GM12878 (cell line): ENCODE measurements around the gene ARSI. TPM values are rescaled to one million over a fixed set of nuclear protein-coding genes. Genes with fewer than 3 reads are reported as not detected.

Source experiments
- ATAC-seq: fragments of 200-7000 bp; cut with Tn5 transposase; 3 replicates; pipeline ENCODE4 v1.9.1; 2020; ENCODE audit warnings: mild to moderate bottlenecking, moderate library complexity
- BruUV-seq: library from RNA; stranded (reverse); fragments of 400-500 nt; replicated peaks from 2 replicates; lab custom pipeline; 2021; lab: Mats Ljungman, UMichigan
- CTCF ChIA-PET: fragments of 300-600 bp; sonication (Branson Sonifier 250); formaldehyde crosslinking; extraction: SDS; loops from one replicate; lab custom pipeline; 2021; ENCODE audit warnings: inconsistent platforms; lab: Yijun Ruan, JAX
- POLR2A ChIA-PET: fragments of 350-600 bp; formaldehyde crosslinking; extraction: SDS; loops from one replicate; lab custom pipeline; 2021; ENCODE audit warnings: inconsistent platforms; lab: Charles Lee
- RAD21 ChIA-PET: fragments of 300-600 bp; sonication (Branson Sonifier 250); formaldehyde crosslinking; loops from one replicate; lab custom pipeline; 2023; ENCODE audit warnings: antibody characterized with exemption; ENCODE audit not compliant: unreplicated experiment; lab: Charles Lee
- SMC1A ChIA-PET: fragments of 300-600 bp; sonication (Branson Sonifier 250); formaldehyde crosslinking; loops from one replicate; lab custom pipeline; 2023; ENCODE audit not compliant: unreplicated experiment, uncharacterized antibody; lab: Charles Lee
- DNase-seq: peaks from one replicate; pipeline ENCODE4 v3.0.0-alpha.2; 2011; ENCODE audit warnings: low read depth, low spot score
- FAIRE-seq: peaks from 3 replicates; lab custom pipeline; 2011; peaks lifted over from hg19 to GRCh38; lab: Jason Lieb, UNC
- H2AFZ ChIP-seq: 2 replicates; pipeline ENCODE4 v1.6.0; 2011; ENCODE audit warnings: low read depth, low read length, control low read depth; ENCODE audit not compliant: control insufficient read depth
- H3K27ac ChIP-seq: 2 replicates; pipeline ENCODE4 v1.5.1; 2011; ENCODE audit warnings: control low read depth; ENCODE audit not compliant: control insufficient read depth, insufficient read depth
- H3K27me3 ChIP-seq, 2 experiments: replicated peaks in 1 of 2; 2 replicates each; pipeline versions ENCODE4 v1.6.0 to v1.6.1; 2011; ENCODE audit warnings: low read length in 1 of 2; ENCODE audit not compliant: control insufficient read depth in 2 of 2, insufficient read depth in 2 of 2
- H3K36me3 ChIP-seq, 2 experiments: 2 replicates each; pipeline ENCODE4 v1.5.1; 2011; ENCODE audit warnings: low read length in 1 of 2; ENCODE audit not compliant: control insufficient read depth in 2 of 2, insufficient read depth in 2 of 2
- H3K4me1 ChIP-seq: 2 replicates; pipeline ENCODE4 v1.6.1; 2011; ENCODE audit warnings: mild to moderate bottlenecking, low read length, moderate library complexity, mixed read lengths; ENCODE audit not compliant: control insufficient read depth, insufficient read depth
- H3K4me2 ChIP-seq: 2 replicates; pipeline ENCODE4 v1.6.0; 2011; ENCODE audit warnings: control low read depth; ENCODE audit not compliant: control insufficient read depth, insufficient read depth
- H3K4me3 ChIP-seq: fragments of 200-600 bp; sonication (generic); 2 replicates; pipeline ENCODE4 v1.5.1; 2016
- H3K79me2 ChIP-seq: 2 replicates; pipeline ENCODE4 v1.6.0; 2011; ENCODE audit warnings: low read length; ENCODE audit not compliant: control insufficient read depth, insufficient read depth
- H3K9ac ChIP-seq: 2 replicates; pipeline ENCODE4 v1.8.0; 2011; ENCODE audit warnings: low read length, control low read depth, mixed read lengths; ENCODE audit not compliant: control insufficient read depth, insufficient read depth
- H3K9me3 ChIP-seq: replicated peaks from 3 replicates; pipeline ENCODE4 v1.5.1; 2011; ENCODE audit warnings: mild to moderate bottlenecking, low read length; ENCODE audit not compliant: control insufficient read depth, insufficient read depth
- H4K20me1 ChIP-seq: 2 replicates; pipeline ENCODE4 v1.6.0; 2011; ENCODE audit not compliant: control insufficient read depth, insufficient read depth
- BCL3 ChIP-seq: IDR thresholded peaks from 2 replicates; pipeline ENCODE4 v1.6.1; 2011; ENCODE audit warnings: borderline replicate concordance, low read depth, mild to moderate bottlenecking, moderate library complexity, low read length; ENCODE audit not compliant: insufficient read depth, poor library complexity, severe bottlenecking
- CBX3 ChIP-seq: fragments of 200-600 bp; sonication (generic); IDR thresholded peaks from 2 replicates; pipeline ENCODE4 v1.6.1; 2016; ENCODE audit warnings: low read depth, borderline replicate concordance
- CBX5 ChIP-seq: sonication (generic); IDR thresholded peaks from 2 replicates; pipeline ENCODE4 v1.6.1; 2016; ENCODE audit warnings: low read depth, moderate library complexity, mild to moderate bottlenecking, inconsistent platforms
- EP300 ChIP-seq, 2 experiments: fragments of 150-350 bp in 1 of 2; IDR thresholded peaks; 2 replicates each; pipeline ENCODE4 v1.6.1; 2011 to 2012; ENCODE audit warnings: low read depth in 2 of 2, low read length in 2 of 2, borderline replicate concordance in 1 of 2, improper control_type of control experiment in 1 of 2, inconsistent platforms in 1 of 2; ENCODE audit not compliant: control insufficient read depth in 1 of 2
- MEF2B ChIP-seq: fragments of 450-650 bp; IDR thresholded peaks from 2 replicates; pipeline ENCODE4 v1.6.1; 2018; ENCODE audit warnings: mild to moderate bottlenecking, moderate library complexity; ENCODE audit not compliant: partially characterized antibody, poor library complexity, severe bottlenecking
- POLR2AphosphoS2 ChIP-seq: IDR thresholded peaks from 2 replicates; pipeline ENCODE4 v1.6.1; 2011; ENCODE audit warnings: low read depth, mild to moderate bottlenecking, low read length, improper control_type of control experiment, moderate library complexity
- RAD51 ChIP-seq: fragments of 450-650 bp; IDR thresholded peaks from 2 replicates; pipeline ENCODE4 v1.6.1; 2016; ENCODE audit warnings: moderate library complexity, mild to moderate bottlenecking, inconsistent platforms
- TARDBP ChIP-seq: IDR thresholded peaks from 2 replicates; pipeline ENCODE4 v1.6.1; 2016; ENCODE audit warnings: borderline replicate concordance
- ZBTB40 ChIP-seq: fragments of 450-650 bp; IDR thresholded peaks from 2 replicates; pipeline ENCODE4 v1.6.1; 2016; ENCODE audit warnings: mild to moderate bottlenecking, moderate library complexity, borderline replicate concordance
- ZNF687 ChIP-seq: fragments of 450-650 bp; IDR thresholded peaks from 2 replicates; pipeline ENCODE4 v1.6.1; 2017; ENCODE audit warnings: mild to moderate bottlenecking, moderate library complexity
- WGBS: methylation state at CpG from one replicate; pipeline ENCODE4 v1.1.6; 2016; ENCODE audit warnings: low lambda C conversion rate; ENCODE audit not compliant: insufficient replicate concordance, insufficient coverage; ENCODE audit errors: missing lambda C conversion rate; 5-methylcytosine and 5-hydroxymethylcytosine counted together
- in situ Hi-C: fragments of 300-500 bp; cut with MboI; formaldehyde crosslinking; loops from 9 replicates; pipeline ENCODE4 v1.14.3; 2018; ENCODE audit warnings: mixed read lengths
- intact Hi-C: fragments of 100-400 bp; cut with micrococcal nuclease; formaldehyde crosslinking; loops from one replicate; pipeline ENCODE4 v1.14.2; 2022; ENCODE audit not compliant: unreplicated experiment
- polyA plus RNA-seq, 11 experiments: library from polyadenylated mRNA; depleted of rRNA in 4 of 11; unstranded in 6 of 11; stranded (reverse) in 5 of 11; fragments of >200 nt; fragmentation: Nextera tagmentation in 4 of 11; fragmentation: Illumina TruSeq in 1 of 11; extraction: Ambion mirVana in 4 of 11; extraction: Trizol in 1 of 11; gene quantifications; 1 replicate in 1 of 11; 2 replicates in 10 of 11; pipeline versions ENCODE4 v1.2.1 to v1.2.3, GENCODE V29; 2011 to 2016; ENCODE audit warnings: inconsistent platforms in 2 of 11, missing spikeins in 2 of 11, low read depth in 1 of 11
- total RNA-seq, 4 experiments: library from RNA; depleted of rRNA in 3 of 4; stranded (reverse); fragments of >200 nt in 3 of 4; fragmentation: Illumina TruSeq in 1 of 4; extraction: Trizol in 1 of 4; gene quantifications; 2 replicates each; pipeline versions ENCODE4 v1.2.1 to v1.2.3, GENCODE V29; 2013 to 2021

Gene ARSI
- total and polyA plus RNA-seq, 10 of the 15 experiments (the other 5 are each of a cell fraction or from before 2014, with no cell fraction given): not detected

GRCh38 chr5:150256410-150257064, 46.2 kb downstream of the ARSI start:
- Histone ChIP-seq H3K36me3 (no peaks in the 10 kb centered on the region), H2AFZ (no peak overlapping the region), H3K9me3 (no peaks in the 10 kb centered on the region; the same call in 2 of the 3 replicates), H3K27ac (no peak overlapping the region), H4K20me1 (no peaks in the 10 kb centered on the region), H3K27me3 (peaks cover 2% of the 10 kb centered on the region in 2 experiments; a peak in 3 of 4 replicates), H3K4me3 (no peak overlapping the region), H3K4me2 (no peak overlapping the region), H3K4me1 (no peaks in the 10 kb centered on the region), H3K9ac (no peak overlapping the region), H3K79me2 (no peaks in the 10 kb centered on the region)
- FAIRE-seq: no peak
- intact Hi-C loops: no loop called here
- DNase-seq: no peak
- SMC1A ChIA-PET: no interaction called here
- CTCF ChIA-PET: interaction anchor here (0.9 kb wide), 1 partner anchor 179 kb away, joined by 5 read pairs; no protein-coding TSS in a partner anchor
- POLR2A ChIA-PET: no interaction called here
- ATAC-seq: peak; percentile 18; the same call in 1 of the 3 replicates
- TF ChIP-seq CBX5 (no peak), EP300 (IDR thresholded peaks at IDR 0.05; ENCODE audit: borderline replicate concordance in 1 of 2, control insufficient read depth in 1 of 2, low read depth in 2 of 2, low read length in 2 of 2) (no peak), CBX3 (no peak), ZBTB40 (no peak), POLR2AphosphoS2 (no peak), BCL3 (no peak), MEF2B (no peak), TARDBP (no peak), ZNF687 (no peak), RAD51 (no peak)
- RAD21 ChIA-PET: interaction anchor here (1.0 kb wide), 1 partner anchor 126 kb away, joined by 5 read pairs; no protein-coding TSS in a partner anchor
- in situ Hi-C loops: no loop called here
- WGBS: 14% methylated on average over 12 of the region's 12 CpGs
- BruUV-seq: no TSS peak
